Stimulated activated memory B cell treated with anti-CD40 and anti-IgM and Interleukin-4, amounts not matched to agents 10 μg/mL and 1 μg/mL and 100 μg/mL, for 72 hours (primary cell): ENCODE data around the gene CLDN22.
"Not testable (repeated sequence)": the region's sequence is repeated elsewhere in the genome, so short reads cannot be mapped to it uniquely, and the experiment has no call there.

Experiments used
- ATAC-seq: fragments of 150-1000 bp; cut with Tn5 transposase; 2 replicates; pipeline ENCODE4 v1.10.0; 2021
- H3K27ac Mint-ChIP-seq: one replicate; pipeline ENCODE4 v1.8.0; 2022; ENCODE audit warnings: mild to moderate bottlenecking, mixed read lengths
- H3K27me3 Mint-ChIP-seq: one replicate; pipeline ENCODE4 v1.8.0; 2022; ENCODE audit warnings: mixed read lengths
- H3K36me3 Mint-ChIP-seq: one replicate; pipeline ENCODE4 v1.8.0; 2022; ENCODE audit warnings: mixed read lengths
- H3K4me1 Mint-ChIP-seq: one replicate; pipeline ENCODE4 v1.8.0; 2022; ENCODE audit warnings: mixed read lengths
- H3K4me3 Mint-ChIP-seq: one replicate; pipeline ENCODE4 v1.8.0; 2022; ENCODE audit warnings: mild to moderate bottlenecking, moderate library complexity, mixed read lengths
- H3K9me3 Mint-ChIP-seq: one replicate; pipeline ENCODE4 v1.8.0; 2022; ENCODE audit warnings: mixed read lengths

The CLDN22 gene

GRCh38 chr4:183333202-183333601 is 13.1 kb upstream of the CLDN22 start:
- H3K4me3 Mint-ChIP-seq, result no peak overlapping the region
- no peak overlapping the region for H3K27ac Mint-ChIP-seq
- no peak for ATAC-seq
- peaks cover 34% of the 10 kb centered on the region for H3K27me3 Mint-ChIP-seq
- H3K4me1 Mint-ChIP-seq, result no peaks in the 10 kb centered on the region
- no peaks in the 10 kb centered on the region for H3K36me3 Mint-ChIP-seq
- peaks cover 4% of the 10 kb centered on the region for H3K9me3 Mint-ChIP-seq

GRCh38 chr4:183332447-183332846 is 12.4 kb upstream of the CLDN22 start:
- Mint-ChIP-seq H3K27ac (no peak overlapping the region), H3K9me3 (peaks cover 4% of the 10 kb centered on the region), H3K27me3 (peaks cover 34% of the 10 kb centered on the region), H3K36me3 (no peaks in the 10 kb centered on the region), H3K4me3 (no peak overlapping the region), H3K4me1 (no peaks in the 10 kb centered on the region)
- ATAC-seq, result no peak

GRCh38 chr4:183330841-183331240 is 10.8 kb upstream of the CLDN22 start:
- Mint-ChIP-seq H3K27ac (no peak overlapping the region), H3K4me1 (no peaks in the 10 kb centered on the region), H3K27me3 (peaks cover 37% of the 10 kb centered on the region), H3K4me3 (no peak overlapping the region), H3K36me3 (no peaks in the 10 kb centered on the region), H3K9me3 (peaks cover 4% of the 10 kb centered on the region)
- no peak for ATAC-seq

- ATAC-seq, result no peak
- H3K36me3 Mint-ChIP-seq, result no peaks in the 10 kb centered on the region
- H3K27me3 Mint-ChIP-seq, result peaks cover 37% of the 10 kb centered on the region
- no peak overlapping the region for H3K27ac Mint-ChIP-seq
- no peak overlapping the region for H3K4me3 Mint-ChIP-seq
- H3K9me3 Mint-ChIP-seq, result peaks cover 4% of the 10 kb centered on the region
- H3K4me1 Mint-ChIP-seq, result no peaks in the 10 kb centered on the region
These were observed 10.1 kb upstream of the CLDN22 start for GRCh38 chr4:183329954-183330742.

GRCh38 chr4:183329244-183329643 is 9.2 kb upstream of the CLDN22 start:
- no peak overlapping the region for H3K4me3 Mint-ChIP-seq
- H3K27ac Mint-ChIP-seq, result no peak overlapping the region
- H3K4me1 Mint-ChIP-seq, result no peaks in the 10 kb centered on the region
- ATAC-seq, result no peak
- no peaks in the 10 kb centered on the region for H3K36me3 Mint-ChIP-seq
- peaks cover 4% of the 10 kb centered on the region for H3K9me3 Mint-ChIP-seq
- H3K27me3 Mint-ChIP-seq, result peaks cover 36% of the 10 kb centered on the region

GRCh38 chr4:183328832-183329231 is 8.8 kb upstream of the CLDN22 start:
- H3K36me3 Mint-ChIP-seq, result no peaks in the 10 kb centered on the region
- no peaks in the 10 kb centered on the region for H3K4me1 Mint-ChIP-seq
- peaks cover 4% of the 10 kb centered on the region for H3K9me3 Mint-ChIP-seq

GRCh38 chr4:183327827-183328226 is 7.8 kb upstream of the CLDN22 start:
- peaks cover 4% of the 10 kb centered on the region for H3K9me3 Mint-ChIP-seq
- no peak overlapping the region for H3K4me3 Mint-ChIP-seq
- H3K36me3 Mint-ChIP-seq, result no peaks in the 10 kb centered on the region
- no peaks in the 10 kb centered on the region for H3K4me1 Mint-ChIP-seq
- no peak for ATAC-seq
- peaks cover 33% of the 10 kb centered on the region for H3K27me3 Mint-ChIP-seq
- H3K27ac Mint-ChIP-seq, result no peak overlapping the region

More at GRCh38 chr4:183328832-183329231, 8.8 kb upstream of the CLDN22 start:
- Mint-ChIP-seq H3K4me3 (no peak overlapping the region), H3K27me3 (peaks cover 36% of the 10 kb centered on the region), H3K27ac (no peak overlapping the region)
- no peak for ATAC-seq

- Mint-ChIP-seq H3K36me3 (no peaks in the 10 kb centered on the region), H3K27me3 (peaks cover 23% of the 10 kb centered on the region), H3K9me3 (peaks cover 4% of the 10 kb centered on the region), H3K27ac (no peak overlapping the region), H3K4me3 (no peak overlapping the region), H3K4me1 (no peaks in the 10 kb centered on the region)
- ATAC-seq, result no peak
These were observed 6.8 kb upstream of the CLDN22 start for GRCh38 chr4:183326853-183327252.

GRCh38 chr4:183326387-183326786 is 6.3 kb upstream of the CLDN22 start:
- H3K27me3 Mint-ChIP-seq, result peaks cover 18% of the 10 kb centered on the region
- H3K4me3 Mint-ChIP-seq, H3K4me1 Mint-ChIP-seq, ATAC-seq, H3K36me3 Mint-ChIP-seq, H3K27ac Mint-ChIP-seq, H3K9me3 Mint-ChIP-seq: not testable (repeated sequence)

GRCh38 chr4:183324619-183325018 is 4.5 kb upstream of the CLDN22 start:
- no peaks in the 10 kb centered on the region for H3K4me1 Mint-ChIP-seq
- H3K27ac Mint-ChIP-seq, result no peak overlapping the region
- no peak overlapping the region for H3K4me3 Mint-ChIP-seq
- H3K27me3 Mint-ChIP-seq, result peaks cover 18% of the 10 kb centered on the region
- no peaks in the 10 kb centered on the region for H3K36me3 Mint-ChIP-seq
- peaks cover 4% of the 10 kb centered on the region for H3K9me3 Mint-ChIP-seq
- no peak for ATAC-seq

GRCh38 chr4:183324056-183324455 is 4.0 kb upstream of the CLDN22 start:
- ATAC-seq, H3K4me1 Mint-ChIP-seq, H3K27ac Mint-ChIP-seq, H3K4me3 Mint-ChIP-seq, H3K36me3 Mint-ChIP-seq, H3K9me3 Mint-ChIP-seq: not testable (repeated sequence)
- peaks cover 18% of the 10 kb centered on the region for H3K27me3 Mint-ChIP-seq

- H3K9me3 Mint-ChIP-seq, result no peaks in the 10 kb centered on the region
- no peak overlapping the region for H3K27ac Mint-ChIP-seq
- no peaks in the 10 kb centered on the region for H3K36me3 Mint-ChIP-seq
- H3K4me3 Mint-ChIP-seq, result no peak overlapping the region
- ATAC-seq, result no peak
- H3K27me3 Mint-ChIP-seq, result peaks cover 18% of the 10 kb centered on the region
- H3K4me1 Mint-ChIP-seq, result no peaks in the 10 kb centered on the region
These were observed 3.2 kb upstream of the CLDN22 start for GRCh38 chr4:183323295-183323694.

GRCh38 chr4:183322326-183322725 is 2.2 kb upstream of the CLDN22 start, which contains the start of gene CLDN24:
Gene CLDN24 (minus strand): TSS chr4:183322426. CDS start chr4:183322426, 0 bp downstream.
- Mint-ChIP-seq H3K27me3 (peaks cover 18% of the 10 kb centered on the region), H3K9me3 (no peaks in the 10 kb centered on the region), H3K4me1 (no peaks in the 10 kb centered on the region), H3K4me3 (no peak within 1 kb of the TSS), H3K36me3 (no peaks in the 10 kb centered on the region), H3K27ac (no peak within 1 kb of the TSS)
- no peak for ATAC-seq

- ATAC-seq, result no peak
- peaks cover 14% of the 10 kb centered on the region for H3K27me3 Mint-ChIP-seq
These were observed 1.4 kb upstream of the CLDN22 start for GRCh38 chr4:183321516-183321915.

GRCh38 chr4:183321079-183321478 is 1.0 kb upstream of the CLDN22 start:
- Mint-ChIP-seq H3K4me3 (no peak overlapping the region), H3K4me1 (no peaks in the 10 kb centered on the region), H3K36me3 (no peaks in the 10 kb centered on the region), H3K9me3 (no peaks in the 10 kb centered on the region), H3K27me3 (peaks cover 9% of the 10 kb centered on the region), H3K27ac (no peak overlapping the region)
- no peak for ATAC-seq

More at GRCh38 chr4:183321516-183321915, 1.4 kb upstream of the CLDN22 start:
- H3K36me3 Mint-ChIP-seq, result no peaks in the 10 kb centered on the region
- no peaks in the 10 kb centered on the region for H3K9me3 Mint-ChIP-seq
- no peak overlapping the region for H3K27ac Mint-ChIP-seq
- H3K4me1 Mint-ChIP-seq, result no peaks in the 10 kb centered on the region
- no peak overlapping the region for H3K4me3 Mint-ChIP-seq

GRCh38 chr4:183318656-183319055 is 1.4 kb downstream of the CLDN22 start:
- Mint-ChIP-seq H3K27ac (no peak overlapping the region), H3K36me3 (no peaks in the 10 kb centered on the region), H3K4me3 (no peak overlapping the region), H3K27me3 (peaks cover 7% of the 10 kb centered on the region), H3K4me1 (no peaks in the 10 kb centered on the region), H3K9me3 (no peaks in the 10 kb centered on the region)
- no peak for ATAC-seq
